Activated CD4-positive, alpha-beta T cell treated with anti-CD3 and anti-CD28 coated beads for 24 hours (primary cell): ENCODE results near the gene MYOM1.
"Not testable (repeated sequence)": the region's sequence is repeated elsewhere in the genome, so short reads cannot be mapped to it uniquely, and the experiment has no call there.

ENCODE experiments used
- DNase-seq, 2 donors: peaks; one replicate each; pipeline ENCODE4 v3.0.0-alpha.2; 2020; ENCODE audit warnings: low read depth in 2 of 2

Gene MYOM1

DNA sequence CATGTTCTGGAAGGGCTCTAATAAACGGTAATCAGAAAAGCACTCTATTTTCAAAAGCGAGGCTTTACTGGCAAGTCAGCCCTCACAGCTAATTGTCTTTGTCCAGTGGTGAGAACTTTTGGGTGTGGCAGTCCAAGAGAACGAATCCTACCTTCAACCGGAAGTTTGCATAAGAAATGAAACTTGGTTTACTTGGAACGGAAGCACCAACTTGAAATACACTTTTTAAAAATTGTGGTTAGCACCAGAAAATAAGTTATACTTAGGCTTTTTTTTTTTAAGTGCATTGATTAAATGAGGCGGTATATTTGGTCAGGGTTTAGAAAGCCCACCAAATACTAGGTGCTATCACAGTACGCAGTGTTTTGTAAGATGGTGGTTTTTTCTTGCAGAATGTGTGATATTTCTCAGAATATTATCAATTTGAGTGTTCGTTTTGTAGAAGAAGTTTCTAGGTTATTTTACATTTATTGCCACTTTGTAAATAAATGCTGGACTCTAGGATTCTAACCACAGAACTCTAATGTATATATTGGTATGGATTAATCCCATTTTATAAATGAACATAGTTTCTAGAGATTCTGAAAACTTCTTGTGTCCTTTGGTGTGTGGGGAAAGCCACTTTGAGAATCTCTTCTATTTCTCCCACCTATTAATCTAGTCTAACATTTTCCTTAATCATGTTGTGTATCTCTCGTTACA lies 29.0 kb upstream of the MYOM1 start:
- DNase-seq: no peak

DNA sequence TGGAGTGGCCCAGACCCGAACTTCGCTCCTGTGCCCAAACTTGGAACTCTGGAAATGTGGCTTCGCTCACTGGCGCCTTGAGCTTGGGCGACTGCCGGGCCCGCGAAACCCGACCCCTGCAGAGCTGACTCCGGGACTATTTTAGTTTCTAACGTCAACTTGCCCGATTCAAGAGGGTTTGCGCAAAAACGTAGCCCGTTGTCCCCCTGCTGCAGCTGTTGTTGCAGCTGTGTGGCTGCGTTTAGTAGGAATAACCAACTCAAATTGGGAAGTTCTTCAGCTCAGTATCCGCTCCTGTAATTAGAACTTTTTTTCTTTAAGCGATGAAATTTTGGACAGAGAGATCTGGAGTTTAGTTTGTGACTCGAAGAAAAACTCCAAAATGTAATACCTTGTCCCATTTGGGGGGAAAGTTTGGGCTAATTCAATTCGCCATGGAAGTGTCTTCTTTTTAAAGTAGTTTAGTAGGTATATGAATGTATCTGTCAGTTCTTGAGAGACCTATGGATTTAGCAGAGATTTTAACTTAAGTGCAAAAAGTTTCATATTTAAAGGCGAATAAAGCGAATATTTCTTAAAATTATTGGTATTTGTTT lies 28.4 kb upstream of the MYOM1 start:
- no peak for DNase-seq

DNA sequence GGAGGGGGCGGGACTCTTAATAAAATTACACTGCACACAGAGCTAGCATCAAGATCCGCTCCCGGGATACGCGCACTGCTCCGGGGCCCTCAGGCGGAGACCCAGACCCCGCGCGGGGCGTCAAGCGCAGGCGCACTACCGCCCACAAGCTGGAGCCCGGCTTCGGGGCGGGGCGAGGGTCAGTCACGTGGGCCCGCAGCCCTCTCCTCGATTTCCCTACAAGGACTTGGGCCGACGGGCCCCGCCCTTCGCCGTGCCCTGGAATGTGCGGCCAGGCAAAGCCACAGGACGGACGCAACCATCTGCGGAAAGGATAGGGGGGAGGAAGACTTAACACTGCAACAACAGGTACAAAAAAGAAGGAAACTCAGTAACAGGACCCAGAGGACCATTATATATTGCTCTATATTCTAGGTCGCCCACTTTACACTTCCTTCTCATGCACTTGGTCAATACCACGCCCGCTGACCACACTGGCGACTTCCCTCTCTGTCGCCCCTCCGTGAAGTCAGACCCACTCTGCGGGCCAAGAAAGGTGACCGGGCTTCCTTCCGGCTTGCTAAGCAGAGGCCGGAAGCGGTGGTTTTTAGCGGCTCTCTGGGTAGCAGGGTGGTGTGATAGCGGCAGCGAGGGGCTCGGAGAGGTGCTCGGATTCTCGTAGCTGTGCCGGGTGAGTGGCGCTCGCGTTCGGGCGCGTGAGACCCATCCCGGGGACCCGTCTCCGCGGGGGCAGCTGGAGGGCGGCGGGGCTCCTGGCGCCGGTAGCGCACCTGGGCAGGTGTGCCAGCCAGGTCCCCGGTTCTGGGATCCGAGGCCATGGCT lies 27.7 kb upstream of the MYOM1 start, which contains the start of gene MYL12A:
TSS of gene MYL12A (plus strand) at position 562 of the 822 bp plus-strand sequence. CDS start 5,447 bp downstream, outside the sequence.
- DNase-seq: peak; percentile 88 to 97

DNA sequence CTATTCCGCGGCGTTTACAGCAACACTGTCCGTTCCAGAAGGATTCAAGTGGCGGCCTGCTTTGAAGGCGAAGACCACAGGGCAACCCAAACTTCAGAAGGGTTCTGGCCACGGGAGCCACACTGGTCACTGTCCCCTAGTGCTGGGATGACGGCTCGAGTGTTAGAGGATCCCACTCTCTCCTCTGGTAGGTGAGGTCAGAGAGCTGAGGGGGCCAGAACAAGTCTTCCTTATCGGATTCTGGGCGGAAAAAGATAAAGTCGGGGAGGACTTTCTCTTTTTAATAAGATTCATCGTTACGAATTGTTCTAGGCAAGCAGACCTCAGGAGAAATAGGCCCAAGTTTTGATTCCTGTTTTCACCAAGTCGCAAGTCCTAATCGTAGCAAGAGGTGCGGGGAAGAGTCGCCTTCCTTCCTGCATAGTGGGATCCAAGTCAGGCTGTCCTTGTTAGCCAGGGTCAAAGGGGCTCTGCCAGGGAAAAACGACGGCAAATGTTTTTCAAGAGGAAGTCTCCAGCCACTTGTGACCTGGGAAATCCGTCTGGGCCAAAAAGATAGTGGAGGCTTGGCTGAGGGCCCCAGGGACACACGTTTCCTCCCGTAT lies 27.0 kb upstream of the MYOM1 start:
- no peak for DNase-seq

DNA sequence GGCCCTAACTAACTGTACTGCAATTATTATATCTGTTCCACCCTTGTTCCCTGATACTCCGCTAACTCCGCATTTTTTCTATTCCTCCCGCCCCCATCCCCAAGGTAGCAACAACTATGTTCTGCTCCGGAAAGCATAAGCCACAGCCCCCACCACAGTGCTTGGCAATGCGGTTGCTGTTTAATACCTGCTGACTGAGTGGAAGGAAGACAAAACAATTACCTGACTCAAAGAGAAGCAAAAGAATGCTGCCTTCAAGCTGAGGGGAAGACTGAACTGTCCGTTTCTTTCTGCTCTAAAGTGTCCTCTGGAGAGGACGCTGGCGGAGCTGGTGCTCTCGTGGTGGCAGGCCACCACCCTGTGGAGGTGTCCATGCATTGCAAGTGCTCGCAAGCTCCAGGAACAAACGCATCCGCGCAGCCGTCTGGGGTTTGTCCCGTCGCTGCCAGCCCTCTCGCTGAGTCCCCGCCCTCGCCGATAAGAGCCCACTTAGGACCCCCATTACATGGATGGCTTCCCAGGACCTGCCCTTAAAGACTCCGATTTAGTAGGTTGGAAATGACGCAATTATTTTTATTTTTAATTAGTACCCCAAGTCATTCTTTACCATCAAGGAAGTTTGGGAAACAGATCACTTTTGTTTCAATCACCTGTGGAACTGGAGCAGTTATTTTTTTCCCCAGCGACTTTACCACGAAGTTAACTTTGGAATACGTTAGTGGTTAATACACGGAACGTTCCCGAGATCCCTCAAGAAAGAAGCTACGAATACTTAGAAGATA lies 26.3 kb upstream of the MYOM1 start:
- peak; percentile 71 for DNase-seq

DNA sequence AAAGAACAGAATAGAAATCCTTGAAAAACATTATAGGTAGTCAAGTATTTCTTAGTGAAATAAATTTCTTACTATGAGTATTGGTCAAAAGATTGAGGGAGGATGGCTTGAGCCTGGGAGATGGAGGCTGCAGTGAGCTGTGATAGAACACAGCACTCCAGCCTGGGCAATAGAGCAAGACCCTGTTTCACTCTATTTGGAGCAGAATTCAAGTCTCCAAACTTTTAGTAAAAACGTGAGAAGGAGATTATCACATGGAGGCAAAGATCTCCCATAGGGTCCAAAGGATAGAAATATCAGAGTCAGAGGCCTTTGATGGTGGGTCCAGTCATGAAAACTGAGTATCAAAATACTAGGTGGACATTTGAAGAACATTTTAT lies 25.4 kb upstream of the MYOM1 start:
- DNase-seq: no peak

DNA sequence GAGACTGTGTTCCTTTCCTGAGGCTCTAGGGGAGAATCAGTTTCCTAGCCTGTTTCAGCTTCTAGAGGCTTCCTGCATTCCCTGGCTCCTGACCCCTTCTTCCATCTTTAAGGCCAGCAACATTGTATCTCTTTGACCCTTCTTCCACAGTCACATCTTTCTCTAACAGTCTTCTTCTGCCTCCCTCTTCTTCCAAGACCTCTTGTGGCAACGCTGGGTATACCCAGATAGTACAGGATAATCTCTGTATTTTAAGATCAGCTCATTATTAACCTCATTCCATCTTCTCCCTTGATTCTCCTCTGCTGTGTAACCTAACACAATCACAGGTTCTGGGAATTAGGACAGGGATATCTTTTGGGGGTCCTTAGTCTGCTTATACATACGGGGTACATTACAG lies 19.0 kb upstream of the MYOM1 start:
- no peak for DNase-seq

DNA sequence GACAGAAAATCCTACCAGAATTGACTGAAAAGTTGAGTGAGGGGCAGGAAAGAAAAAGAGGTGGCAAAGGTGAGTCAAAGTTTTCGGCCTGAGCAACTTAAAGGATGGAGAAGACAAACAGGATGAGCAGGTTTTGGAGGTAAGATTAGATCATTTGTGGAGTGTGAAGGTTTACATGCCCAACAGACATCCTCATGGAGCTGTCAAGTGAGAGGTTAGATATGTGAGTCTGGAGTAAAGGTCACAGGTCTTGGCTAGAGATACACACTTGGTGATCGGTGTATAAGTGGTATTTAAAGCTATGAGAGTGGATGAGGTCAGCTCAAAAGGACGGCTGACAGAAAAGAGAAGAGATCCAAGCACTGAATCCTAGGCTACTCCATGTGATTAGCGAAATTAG lies 16.7 kb upstream of the MYOM1 start:
- DNase-seq: no peak

DNA sequence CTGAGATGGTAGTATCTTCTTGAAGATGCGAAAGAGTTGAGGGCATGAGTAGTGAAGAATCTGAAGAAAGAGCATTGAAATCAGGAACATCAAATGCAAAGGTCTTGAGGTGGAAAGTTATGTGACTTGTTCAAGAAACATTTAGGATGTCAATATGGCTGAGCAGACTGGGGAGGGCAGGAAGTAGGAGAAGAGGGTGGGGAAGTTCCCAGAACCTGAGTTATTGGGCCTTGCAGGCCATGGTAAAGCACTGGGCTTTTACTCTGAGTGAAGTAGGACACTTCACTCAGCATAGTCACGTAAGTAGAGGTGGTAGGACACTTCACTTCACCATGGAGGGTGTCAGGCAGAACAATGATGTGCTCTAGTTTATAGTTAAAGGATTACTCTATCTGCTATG lies 16.1 kb upstream of the MYOM1 start:
- no peak for DNase-seq

DNA sequence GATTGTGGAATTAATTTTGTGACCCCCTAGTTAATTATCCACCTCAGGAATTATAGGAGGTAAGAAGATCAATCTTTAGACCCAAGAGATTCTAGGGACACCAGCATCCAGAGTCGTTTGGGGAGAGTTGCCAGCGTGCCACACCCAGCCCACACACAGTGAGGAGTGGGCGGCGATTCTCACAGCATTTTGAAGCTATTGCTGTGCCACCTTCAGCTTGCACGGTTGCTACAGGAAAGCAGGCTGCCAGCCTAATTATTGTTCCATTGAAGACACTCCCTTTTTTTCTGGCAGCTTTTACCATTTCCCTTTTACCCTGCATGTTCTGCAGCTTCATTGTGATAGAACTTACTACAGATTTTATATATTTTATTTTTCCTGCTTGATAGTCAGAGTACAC lies 14.7 kb upstream of the MYOM1 start:
- no peak for DNase-seq

DNA sequence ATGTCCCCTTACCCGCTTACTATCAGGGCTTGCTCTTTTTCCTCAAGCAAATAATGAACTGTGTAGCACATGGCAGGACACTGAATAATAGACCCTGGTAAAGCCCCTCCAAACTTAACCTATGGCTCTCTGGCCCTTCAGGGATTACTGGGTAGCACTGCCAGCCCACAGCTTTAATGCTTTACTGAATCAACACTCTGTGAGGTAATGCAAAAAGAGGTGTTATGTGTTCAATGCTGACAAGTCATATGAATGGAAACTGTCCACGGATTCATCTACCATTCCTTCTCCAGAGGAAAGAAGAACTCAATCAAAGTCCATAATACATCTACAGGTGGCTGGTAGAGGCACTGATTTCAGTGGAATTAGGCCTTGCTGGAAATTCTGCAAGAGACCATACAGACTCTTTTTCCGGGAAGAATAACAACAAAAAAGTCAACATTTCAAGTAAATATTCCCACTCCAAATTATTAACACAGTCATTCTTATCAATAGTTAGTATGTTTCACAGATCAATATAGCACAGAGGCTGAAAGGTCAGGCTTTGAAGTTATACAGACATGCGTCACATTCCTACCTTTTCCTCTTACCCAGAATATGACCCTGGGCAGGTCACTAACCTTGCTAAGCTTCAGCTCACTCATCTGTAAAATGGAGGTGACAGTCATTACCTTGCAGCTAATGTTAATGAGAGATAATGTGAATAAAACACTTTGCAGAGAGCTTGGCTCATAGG lies 13.8 kb upstream of the MYOM1 start:
- DNase-seq: no peak

DNA sequence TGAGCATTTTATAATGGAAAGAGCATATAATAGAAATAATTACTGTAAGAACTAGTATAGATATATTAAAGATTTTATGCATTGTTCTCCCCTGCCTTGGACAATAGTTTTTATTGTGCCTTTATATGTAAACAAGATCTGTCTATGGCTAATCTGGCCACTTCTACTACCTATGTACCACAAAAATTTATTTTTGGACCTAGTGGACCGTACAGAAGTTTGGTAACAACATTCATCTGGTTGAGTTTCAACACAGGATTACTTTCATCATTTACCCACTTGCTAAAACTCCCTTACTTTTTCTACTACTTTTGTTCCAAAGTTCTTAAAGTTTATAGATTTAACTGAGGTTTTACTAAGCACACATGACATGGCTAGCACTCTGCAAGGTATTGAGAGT lies 13.2 kb upstream of the MYOM1 start:
- no peak for DNase-seq

DNA sequence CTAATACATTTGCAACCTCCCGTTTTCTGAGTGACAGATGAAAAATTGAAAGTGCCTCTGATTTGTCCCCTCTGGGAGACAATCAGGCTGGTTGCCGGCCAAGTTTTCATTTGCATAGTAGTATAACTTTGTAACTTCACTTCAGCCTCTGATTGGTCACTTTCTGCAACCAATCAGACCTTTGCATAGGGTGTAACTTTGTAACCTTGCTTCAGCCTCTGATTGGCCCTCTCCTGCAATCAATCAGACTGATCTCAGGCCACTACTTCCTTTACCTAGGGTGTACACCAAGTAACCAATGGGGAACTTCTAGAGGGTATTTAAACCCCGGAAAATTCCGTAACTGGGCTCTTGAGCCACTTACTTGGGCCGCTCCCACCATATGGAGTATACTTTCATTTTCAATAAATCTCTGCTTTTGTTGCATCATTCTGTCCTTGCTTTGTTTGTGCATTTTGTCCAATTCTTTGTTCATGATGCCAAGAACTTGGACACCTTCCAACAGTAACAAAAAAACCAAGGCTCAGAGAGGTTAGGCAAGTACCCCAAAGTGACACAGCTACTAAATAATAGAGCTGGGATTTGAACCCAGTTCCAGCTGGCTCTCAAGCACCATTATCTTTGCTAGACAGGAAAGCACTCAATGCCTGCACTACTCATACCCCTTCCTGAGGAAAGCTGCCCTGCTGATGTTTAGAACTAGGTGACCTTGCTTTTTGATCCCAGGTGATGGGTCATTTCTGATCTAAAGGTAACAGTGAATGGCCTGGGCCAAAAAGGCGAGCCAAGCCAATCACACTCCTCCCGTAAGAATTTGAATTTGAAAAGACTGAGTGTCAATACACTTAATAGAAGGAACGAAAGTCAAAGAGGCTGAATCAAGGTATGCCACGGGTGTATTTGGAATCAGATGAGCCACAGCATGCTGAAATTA lies 10.9 kb upstream of the MYOM1 start:
- no peak for DNase-seq

DNA sequence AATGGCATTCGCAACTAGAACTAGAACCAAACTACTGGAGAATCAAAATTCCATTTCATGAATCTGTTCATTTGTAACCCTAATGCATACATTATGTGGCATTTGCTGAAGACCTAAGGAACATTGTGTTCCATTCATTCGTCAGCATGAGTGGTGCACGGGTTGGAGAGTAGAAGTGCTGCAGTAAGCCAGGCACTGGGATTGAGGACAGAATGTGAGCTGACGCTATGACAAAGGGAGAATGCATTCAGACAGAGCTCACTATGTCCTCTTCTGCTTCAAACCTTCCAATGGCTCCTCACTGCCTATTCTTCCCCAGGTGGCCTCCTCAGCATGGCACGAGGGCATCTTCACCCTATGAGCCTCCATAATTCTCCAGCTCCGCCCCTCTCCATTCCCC lies 6.3 kb upstream of the MYOM1 start:
- no peak for DNase-seq

DNA sequence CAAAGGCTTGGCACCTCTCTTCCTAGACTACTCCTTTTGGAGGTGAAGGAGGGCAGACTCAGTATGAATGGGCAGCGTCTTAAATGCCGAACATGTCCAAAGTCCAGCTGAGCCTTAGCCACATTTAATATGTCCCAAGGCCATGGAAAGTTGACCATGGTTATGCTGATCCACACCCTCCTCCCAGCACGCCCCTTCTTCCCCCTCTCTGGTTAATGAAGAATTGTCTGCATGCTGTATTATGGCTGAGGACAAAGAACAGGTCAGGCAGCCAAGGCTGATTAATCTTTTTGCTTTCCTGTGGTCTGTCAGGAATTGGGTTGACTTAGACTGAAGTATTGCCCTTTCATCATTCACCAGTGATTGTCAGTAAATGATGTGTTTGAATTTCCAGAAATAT lies 5.8 kb upstream of the MYOM1 start:
- DNase-seq: no peak

DNA sequence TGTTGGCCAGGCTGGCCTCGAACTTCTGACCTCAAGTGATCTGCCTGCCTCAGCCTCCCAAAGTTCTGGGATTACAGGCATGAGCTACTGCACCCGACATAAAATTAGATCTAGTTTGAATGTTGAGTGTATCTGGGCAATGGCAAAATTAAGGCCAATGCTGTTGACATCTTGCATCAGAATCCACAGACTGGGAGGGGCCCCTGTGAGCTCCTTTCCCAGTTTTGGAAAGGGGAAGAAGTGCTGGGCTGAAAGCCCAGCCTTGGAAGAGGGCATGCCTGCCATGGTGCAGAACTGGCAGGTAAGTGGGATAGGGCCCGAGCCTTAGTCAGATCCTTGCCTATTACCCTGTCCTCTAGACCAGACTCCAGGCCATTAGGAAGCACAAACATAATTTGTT lies 4.5 kb upstream of the MYOM1 start:
- no peak for DNase-seq

DNA sequence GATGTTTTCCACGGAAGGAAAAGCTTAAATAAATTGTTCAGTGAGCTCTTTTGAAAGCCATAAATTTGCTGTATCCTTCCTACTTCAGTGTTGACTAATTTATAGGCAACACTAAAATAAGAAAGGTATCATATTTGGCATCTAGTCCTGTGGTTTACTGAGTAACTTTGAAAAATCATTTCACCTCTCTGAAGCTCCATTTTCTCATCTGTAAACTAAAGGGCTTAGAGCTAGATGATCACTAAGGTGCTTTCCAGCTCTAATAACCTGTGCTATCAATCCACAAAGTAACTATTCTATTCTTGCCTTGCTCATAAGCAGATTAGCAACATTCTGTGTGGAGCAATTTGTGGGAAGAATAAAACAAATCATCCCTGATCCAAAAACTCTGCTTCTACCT lies 3.6 kb upstream of the MYOM1 start:
- no peak for DNase-seq

DNA sequence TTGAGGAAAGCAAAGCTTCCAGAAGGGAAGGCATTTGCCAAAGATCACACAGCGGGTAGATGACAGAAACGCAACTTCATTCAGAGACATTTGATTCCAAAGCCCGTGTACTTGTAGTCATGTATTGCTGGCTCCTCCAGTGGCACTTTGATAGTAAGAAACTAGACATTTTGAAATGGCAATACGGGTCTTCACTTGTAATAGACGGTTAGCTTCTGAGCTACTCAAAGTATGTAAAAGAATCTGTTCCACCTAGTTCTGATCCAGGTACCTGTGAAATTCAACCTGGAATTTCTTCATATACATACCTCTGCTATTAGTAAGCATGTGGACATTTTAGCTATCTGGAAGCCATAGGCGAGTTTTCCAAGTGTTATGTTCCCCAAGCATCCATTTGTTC lies 1.7 kb upstream of the MYOM1 start:
- no peak for DNase-seq

DNA sequence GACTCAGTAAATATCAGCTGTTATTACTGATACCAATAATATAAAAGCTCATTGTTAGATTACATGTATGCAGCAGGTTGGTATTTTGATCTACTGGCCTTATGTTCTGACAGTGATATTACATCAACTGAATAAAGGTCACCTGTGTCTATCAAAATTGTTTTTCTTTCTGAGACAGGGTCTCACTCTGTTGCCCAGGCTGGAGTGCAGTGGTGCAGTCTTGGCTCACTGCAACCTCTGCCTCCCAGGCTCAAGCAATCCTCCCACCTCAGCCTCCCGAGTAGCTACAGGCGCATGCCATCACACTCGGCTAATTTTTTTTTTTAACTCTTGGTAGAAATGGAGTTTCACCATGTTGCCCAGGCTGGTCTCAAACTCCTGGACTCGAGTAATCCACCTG lies 1.1 kb upstream of the MYOM1 start:
- not testable (repeated sequence) for DNase-seq

DNA sequence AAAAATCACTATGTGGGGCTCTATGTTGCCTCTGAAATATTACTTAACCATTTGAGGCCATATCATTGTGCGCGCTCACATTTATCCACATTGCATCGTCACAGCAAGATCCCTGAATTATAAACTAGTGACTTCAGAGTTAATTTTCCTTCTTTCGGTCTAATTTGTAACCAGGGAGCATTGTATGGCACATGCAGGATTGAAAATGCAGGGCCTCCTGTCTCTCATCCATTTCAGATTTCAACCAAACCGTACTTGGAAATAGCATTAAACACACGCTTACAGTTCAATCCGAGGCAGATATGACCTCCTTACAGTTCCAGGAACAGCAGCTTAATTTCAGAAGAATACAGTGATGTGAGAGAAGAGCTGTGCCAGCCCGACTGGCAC lies 532 bp downstream of the MYOM1 start:
- no peak for DNase-seq
